ENCODE results near the gene DLK1. TPM values are rescaled to one million over a fixed set of nuclear protein-coding genes. Genes with fewer than 3 reads are reported as not detected.

The DLK1 gene
- total RNA-seq, 1 experiment from 2014 or later, result 3.3 TPM

DNA sequence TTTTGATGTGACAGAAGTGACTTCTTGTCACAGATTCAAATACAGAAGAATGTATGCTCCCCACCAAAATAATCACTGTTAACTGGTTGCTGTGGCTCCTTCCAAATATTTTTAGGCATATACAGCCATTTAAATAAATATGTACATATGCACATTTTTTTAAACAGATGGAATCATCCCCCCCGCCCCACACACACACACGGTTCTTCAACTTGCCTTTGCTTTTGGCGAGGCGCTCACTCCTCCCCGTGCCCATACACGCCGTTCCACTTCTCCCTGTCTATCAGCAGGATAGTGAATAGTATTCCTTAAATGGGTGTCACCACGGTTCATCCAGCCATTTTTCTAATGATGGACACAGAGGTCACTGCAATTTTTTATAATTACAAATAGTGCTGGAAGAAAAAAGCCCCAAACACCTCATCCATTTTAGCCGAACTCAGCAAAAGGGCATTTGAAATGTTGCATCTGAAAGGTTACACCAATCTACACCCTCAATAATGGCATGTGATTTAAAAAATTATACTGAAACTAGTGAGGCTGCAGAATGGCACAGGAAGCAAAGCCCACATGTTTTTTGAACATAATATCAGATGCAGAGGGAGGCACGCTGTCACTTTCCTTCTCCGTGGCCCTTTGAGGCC lies 60.0 kb downstream of the DLK1 start:
- TF ChIP-seq STAT6 (CRISPR knock-in tag; conservative IDR thresholded peaks at IDR 0.05; ENCODE audit: low read depth) (no peak), ZNF396 (CRISPR knock-in tag; IDR thresholded peaks at IDR 0.05; ENCODE audit: borderline replicate concordance) (no peak), SP1 (CRISPR knock-in tag; conservative IDR thresholded peaks at IDR 0.05) (no peak), GABPB1 (CRISPR knock-in tag; IDR thresholded peaks at IDR 0.05) (no peak), NR3C1 (CRISPR knock-in tag; conservative IDR thresholded peaks at IDR 0.05; ENCODE audit: low read depth) (no peak)
- TF ChIP-seq, protein P1, sequence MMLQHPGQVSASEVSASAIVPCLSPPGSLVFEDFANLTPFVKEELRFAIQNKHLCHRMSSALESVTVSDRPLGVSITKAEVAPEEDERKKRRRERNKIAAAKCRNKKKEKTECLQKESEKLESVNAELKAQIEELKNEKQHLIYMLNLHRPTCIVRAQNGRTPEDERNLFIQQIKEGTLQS (CRISPR knock-in tag; conservative IDR thresholded peaks at IDR 0.05), result no peak
- H3K36me3 Mint-ChIP-seq, result no peaks in the 10 kb centered on the region
- ChIA-PET CTCF (no interaction called here), POLR2A (no interaction called here)
- no peaks in the 10 kb centered on the region for H3K9me3 Mint-ChIP-seq
- H3K27ac Mint-ChIP-seq, result no peak overlapping the region
- H3K27me3 Mint-ChIP-seq (ENCODE audit: low read depth), result no peaks in the 10 kb centered on the region; the same call in 1 of the 2 replicates
- peaks cover 16% of the 10 kb centered on the region for H3K4me1 Mint-ChIP-seq
- DNase-seq (ENCODE audit: low spot score) (no peak), ATAC-seq (no peak)
- H3K4me3 Mint-ChIP-seq, result no peak overlapping the region

GRCh38 chr14:100787659-100788058 lies 61.0 kb downstream of the DLK1 start:
- no peak for TF ChIP-seq NFYB (CRISPR knock-in tag; conservative IDR thresholded peaks at IDR 0.05; ENCODE audit: low read depth)
- no peak for TF ChIP-seq EMX1 (CRISPR knock-in tag; IDR thresholded peaks at IDR 0.05)
- TF ChIP-seq FOXJ3 (CRISPR knock-in tag; IDR thresholded peaks at IDR 0.05; ENCODE audit: borderline replicate concordance), result no peak
- TF ChIP-seq ZNF138 (CRISPR knock-in tag; conservative IDR thresholded peaks at IDR 0.05), result no peak
- TF ChIP-seq, protein P1 (CRISPR knock-in tag; conservative IDR thresholded peaks at IDR 0.05), result no peak
- TF ChIP-seq ZNF425 (CRISPR knock-in tag; conservative IDR thresholded peaks at IDR 0.05), result no peak
- no peak for TF ChIP-seq CBFB (CRISPR knock-in tag; IDR thresholded peaks at IDR 0.05; ENCODE audit: low read depth)
- no peak for TF ChIP-seq STAT6 (CRISPR knock-in tag; conservative IDR thresholded peaks at IDR 0.05; ENCODE audit: low read depth)
- no peak for TF ChIP-seq IRF2 (CRISPR knock-in tag; IDR thresholded peaks at IDR 0.05; ENCODE audit: borderline replicate concordance, low read depth)
- TF ChIP-seq USF2 (CRISPR knock-in tag; IDR thresholded peaks at IDR 0.05), result no peak
- no peak for TF ChIP-seq TEAD4 (CRISPR knock-in tag; IDR thresholded peaks at IDR 0.05)
- no peak for TF ChIP-seq PRRX2 (CRISPR knock-in tag; IDR thresholded peaks at IDR 0.05)
- ChIA-PET POLR2A (no interaction called here), CTCF (interaction anchor here (1.0 kb wide), 1 partner anchor 17 kb away, joined by 3 read pairs; no protein-coding TSS in a partner anchor)
- Mint-ChIP-seq H3K27ac (no peak overlapping the region), H3K27me3 (ENCODE audit: low read depth) (no peaks in the 10 kb centered on the region; the same call in 1 of the 2 replicates), H3K4me1 (peaks cover 19% of the 10 kb centered on the region), H3K4me3 (no peak overlapping the region), H3K9me3 (no peaks in the 10 kb centered on the region), H3K36me3 (no peaks in the 10 kb centered on the region)
- DNase-seq (ENCODE audit: low spot score), result no peak
- ATAC-seq, result no peak

Other genes starting within 250 kb of the DLK1 start
- gene BEGAIN, start 139.5 kb upstream of the DLK1 start, total RNA-seq (2021), result 1.3 to 1.8 TPM (median 1.3 TPM) in 3 replicates
- 338 to 534 TPM (median 517 TPM) in 3 replicates for gene MEG3, start 99.2 kb downstream of the DLK1 start, total RNA-seq (2021)
- gene RTL1, start 176.8 kb downstream of the DLK1 start, total RNA-seq (2021), result 0.05 to 0.07 TPM in 2 of 3 replicates, not detected in the other